H1 (cell line): ENCODE data around the gene MTRFR. TPM values are rescaled to one million over a fixed set of nuclear protein-coding genes. Genes with fewer than 3 reads are reported as not detected.

Experiments
- ASH2L ChIP-seq: fragments of 200-600, 300-600 bp; sonication (generic); IDR thresholded peaks from one replicate; pipeline ENCODE4 v1.7.1; 2017; ENCODE audit warnings: low read length
- BACH1 ChIP-seq: IDR thresholded peaks from 2 replicates; pipeline ENCODE4 v1.6.1; 2012; ENCODE audit warnings: low read length, improper control_type of control experiment
- BCL11A ChIP-seq, 2 experiments: IDR thresholded peaks; one replicate each; pipeline ENCODE4 v1.6.1; 2011; ENCODE audit warnings: low read depth in 2 of 2, low read length in 2 of 2, mild to moderate bottlenecking in 2 of 2
- CBX8 ChIP-seq: fragments of 300-800, 300-1000 bp; sonication (generic); IDR thresholded peaks from 2 replicates; pipeline ENCODE4 v1.7.1; 2016; ENCODE audit warnings: low read depth, low read length, borderline replicate concordance
- CEBPB ChIP-seq: IDR thresholded peaks from 2 replicates; pipeline ENCODE4 v1.6.1; 2012; ENCODE audit warnings: low read depth, low read length
- CHD1 ChIP-seq: IDR thresholded peaks from 2 replicates; pipeline ENCODE4 v1.6.1; 2012; ENCODE audit warnings: low read depth, low read length, improper control_type of control experiment
- FOSL1 ChIP-seq: IDR thresholded peaks from 2 replicates; pipeline ENCODE4 v1.6.1; 2011; ENCODE audit warnings: mild to moderate bottlenecking, low read depth, low read length, moderate library complexity; ENCODE audit not compliant: insufficient read depth
- GTF2F1 ChIP-seq: IDR thresholded peaks from 2 replicates; pipeline ENCODE4 v1.6.1; 2012; ENCODE audit warnings: low read depth, low read length, improper control_type of control experiment, borderline replicate concordance
- HDAC2 ChIP-seq, 2 experiments: fragments of 300-600 bp in 1 of 2; sonication (generic) in 1 of 2; IDR thresholded peaks; 2 replicates each; pipeline ENCODE4 v1.6.1; 2011 to 2012; ENCODE audit warnings: low read depth in 2 of 2, low read length in 2 of 2, mild to moderate bottlenecking in 2 of 2, moderate library complexity in 2 of 2, borderline replicate concordance in 1 of 2, inconsistent platforms in 1 of 2
- JUN ChIP-seq: IDR thresholded peaks from 2 replicates; pipeline ENCODE4 v1.6.1; 2011; ENCODE audit warnings: low read depth, mild to moderate bottlenecking, improper control_type of control experiment, low read length
- KDM1A ChIP-seq: fragments of 200-600, 300-600 bp; sonication (generic); IDR thresholded peaks from 2 replicates; pipeline ENCODE4 v1.7.1; 2016; ENCODE audit warnings: mild to moderate bottlenecking, low read length, borderline replicate concordance
- KDM4A ChIP-seq: IDR thresholded peaks from one replicate; pipeline ENCODE4 v1.7.1; 2012; ENCODE audit warnings: low read depth, mild to moderate bottlenecking, moderate library complexity, low read length, inconsistent platforms; ENCODE audit not compliant: severe bottlenecking
- MAX ChIP-seq: IDR thresholded peaks from 2 replicates; pipeline ENCODE4 v1.6.1; 2012; ENCODE audit warnings: inconsistent platforms
- NANOG ChIP-seq: IDR thresholded peaks from 2 replicates; pipeline ENCODE4 v1.6.1; 2011; ENCODE audit warnings: low read length, low read depth, mild to moderate bottlenecking, inconsistent platforms; ENCODE audit not compliant: insufficient read depth, poor library complexity, severe bottlenecking
- POLR2AphosphoS5 ChIP-seq: IDR thresholded peaks from 2 replicates; pipeline ENCODE4 v1.6.1; 2011; ENCODE audit warnings: low read depth, low read length
- POU5F1 ChIP-seq: IDR thresholded peaks from 2 replicates; pipeline ENCODE4 v1.6.1; 2011; ENCODE audit warnings: low read depth, mild to moderate bottlenecking, low read length, moderate library complexity
- RAD21 ChIP-seq, 2 experiments: IDR thresholded peaks in 1 of 2; conservative IDR thresholded peaks in 1 of 2; 2 replicates each; pipeline ENCODE4 v1.6.1; 2011; ENCODE audit warnings: low read depth in 2 of 2, low read length in 2 of 2, improper control_type of control experiment in 1 of 2, inconsistent platforms in 1 of 2, mild to moderate bottlenecking in 1 of 2, moderate library complexity in 1 of 2
- RNF2 ChIP-seq: fragments of 200-900, 300-1000 bp; sonication (generic); IDR thresholded peaks from 2 replicates; pipeline ENCODE4 v1.7.1; 2016; ENCODE audit warnings: borderline replicate concordance, low read depth, mild to moderate bottlenecking, antibody characterized with exemption, low read length; ENCODE audit not compliant: poor library complexity, severe bottlenecking; ENCODE audit errors: missing control alignments
- SIN3A ChIP-seq, 2 experiments: IDR thresholded peaks in 1 of 2; conservative IDR thresholded peaks in 1 of 2; 2 replicates each; pipeline ENCODE4 v1.6.1; 2011 to 2012; ENCODE audit warnings: low read length in 2 of 2, improper control_type of control experiment in 1 of 2, low read depth in 1 of 2, mild to moderate bottlenecking in 1 of 2
- SIRT6 ChIP-seq: IDR thresholded peaks from one replicate; pipeline ENCODE4 v1.7.1; 2012; ENCODE audit warnings: low read length, inconsistent platforms
- SP2 ChIP-seq: IDR thresholded peaks from 2 replicates; pipeline ENCODE4 v1.6.1; 2012; ENCODE audit warnings: mild to moderate bottlenecking, low read length, inconsistent platforms
- TAF1 ChIP-seq: IDR thresholded peaks from 2 replicates; pipeline ENCODE4 v1.6.1; 2011; ENCODE audit warnings: mild to moderate bottlenecking, low read depth, low read length
- TAF7 ChIP-seq: optimal IDR thresholded peaks from 2 replicates; pipeline ENCODE3; 2011; ENCODE audit warnings: low read depth, mild to moderate bottlenecking, inconsistent platforms, low read length, moderate library complexity, borderline replicate concordance
- TCF12 ChIP-seq: IDR thresholded peaks from 2 replicates; pipeline ENCODE4 v1.6.1; 2011; ENCODE audit warnings: low read depth, mild to moderate bottlenecking, low read length
- polyA plus RNA-seq, 7 experiments: library from polyadenylated mRNA; depleted of rRNA in 3 of 7; stranded (reverse) in 5 of 7; unstranded in 2 of 7; fragments of >200 nt in 5 of 7; fragments of 200-250 nt in 2 of 7; gene quantifications; 1 replicate in 5 of 7; 2 replicates in 1 of 7; 4 replicates in 1 of 7; pipeline versions ENCODE4 v1.2.1 to v1.2.3, GENCODE V29; 2011 to 2013; ENCODE audit warnings: missing spikeins in 2 of 7, mixed read lengths in 2 of 7
- total RNA-seq: library from RNA; stranded (reverse); fragmentation: NEBNext Ultra II Directional; extraction: Animal tissue kit (Norgen Biotek cat#: 25700); gene quantifications from 2 replicates; pipeline ENCODE4 v1.2.1, GENCODE V29; 2021

Gene MTRFR
- total and polyA plus RNA-seq, 2 of the 8 experiments (the other 6 are each of a cell fraction or from before 2014, with no cell fraction given) = 9.2 to 12.9 TPM

GRCh38 chr12:123232807-123233504 lies at the start of gene MTRFR, which contains the start of gene MPHOSPH9 (continued):
- TF ChIP-seq RAD21 (IDR thresholded peaks at IDR 0.05 in 1 of 2, conservative IDR thresholded peaks at IDR 0.05 in 1 of 2; ENCODE audit: low read depth in 2 of 2, low read length in 2 of 2) (no peak), TAF1 (peak; percentile 90), TCF12 (0 out of 2 replicates have a peak, but pooled peaks have one; percentile 5), ASH2L (peak; percentile 77), HDAC2 (IDR thresholded peaks at IDR 0.05; ENCODE audit: borderline replicate concordance in 1 of 2, low read depth in 2 of 2, low read length in 2 of 2) (0 out of 4 replicates have a peak, but pooled peaks of 1 of the 2 experiments have one; percentile 12), BACH1 (peak; percentile 44), SP2 (peak; percentile 59), MAX (peak; percentile 75), KDM1A (peak; percentile 94), POLR2AphosphoS5 (peak; percentile 91), CEBPB (no peak), BCL11A (IDR thresholded peaks at IDR 0.05; ENCODE audit: low read depth in 2 of 2, low read length in 2 of 2) (no peak), FOSL1 (no peak), NANOG (no peak), GTF2F1 (peak; percentile 71), POU5F1 (no peak), JUN (no peak), CBX8 (no peak), CHD1 (no peak), RNF2 (no peak), KDM4A (peak; percentile 75), SIN3A (conservative IDR thresholded peaks at IDR 0.05 in 1 of 2, IDR thresholded peaks at IDR 0.05 in 1 of 2; ENCODE audit: low read depth in 1 of 2, low read length in 2 of 2) (peak in 1 of 2 experiments; percentile 63; a peak in 1 of 4 replicates), TAF7 (peak; percentile 56), SIRT6 (no peak)
